Effector CD4-positive, alpha-beta T cell (primary cell): Measurements from ENCODE around the gene YPEL3.
A peak's percentile ranks its signal among the peaks of the same experiment; 100 is the strongest.
"Not testable (repeated sequence)": the region's sequence is repeated elsewhere in the genome, so short reads cannot be mapped to it uniquely, and the experiment has no call there.

Experiments
- DNase-seq: peaks from one replicate; pipeline ENCODE4 v3.0.0-alpha.2; 2020

YPEL3 gene

GRCh38 chr16:30116291-30117207, 20.5 kb upstream of the YPEL3 start:
- no peak for DNase-seq

GRCh38 chr16:30115238-30115637, 19.2 kb upstream of the YPEL3 start:
- no peak for DNase-seq

DNA sequence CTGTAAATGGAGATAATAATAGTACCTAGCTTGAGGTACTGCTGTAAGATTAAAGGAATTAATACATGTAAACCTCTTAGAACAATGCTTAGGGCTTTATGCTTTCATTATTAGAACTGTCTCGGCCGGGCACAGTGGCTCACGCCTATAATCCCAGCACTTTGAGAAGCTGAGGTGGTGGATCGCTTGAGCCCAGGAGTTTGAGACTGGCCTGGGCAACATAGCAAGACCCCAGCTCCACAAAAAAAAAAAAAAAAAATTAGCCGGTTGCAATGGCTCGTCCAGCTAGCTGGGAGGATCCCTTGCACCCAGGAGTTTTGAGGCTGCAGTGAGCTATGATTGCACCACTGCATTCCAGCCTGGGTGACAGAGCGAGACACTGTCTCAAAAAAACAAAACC, 18.8 kb upstream of the YPEL3 start:
- DNase-seq, result not testable (repeated sequence)

GRCh38 chr16:30114411-30114810, 18.4 kb upstream of the YPEL3 start:
- DNase-seq, result no peak

DNA sequence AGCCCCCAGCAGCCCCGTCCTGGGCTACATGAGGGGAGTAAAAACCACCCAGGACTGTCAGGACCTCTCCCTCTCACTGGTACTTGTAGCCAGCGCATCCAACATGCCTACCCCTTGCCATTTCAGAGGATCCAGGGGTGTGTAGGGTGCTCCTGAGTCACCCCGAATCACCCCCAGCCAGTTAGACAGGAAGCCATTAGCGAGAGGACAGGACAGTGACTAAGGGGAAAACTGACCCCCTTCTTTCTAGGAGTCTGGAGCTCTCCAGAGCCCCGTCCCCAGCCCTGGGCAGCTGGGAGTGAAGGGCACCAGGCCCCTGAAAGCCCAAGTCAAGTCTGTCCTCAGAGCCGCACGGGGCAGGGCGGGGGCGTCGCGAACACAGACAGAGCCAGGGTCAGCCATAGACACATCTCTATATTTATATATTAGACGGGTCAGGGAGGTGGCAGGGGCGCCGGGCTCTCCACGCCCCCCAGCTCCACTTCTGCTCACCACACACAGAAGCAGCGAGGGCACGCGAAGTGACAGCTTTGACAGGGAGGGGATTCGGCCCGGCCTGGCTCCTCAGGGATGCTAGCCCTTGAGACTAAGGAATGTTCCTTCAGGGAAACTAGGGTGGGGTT, 17.8 kb upstream of the YPEL3 start:
- DNase-seq, result no peak

- no peak for DNase-seq
These were observed 17.2 kb upstream of the YPEL3 start, which contains the start of gene GDPD3 for GRCh38 chr16:30113031-30113710. Gene GDPD3 (minus strand): TSS chr16:30113537. CDS start chr16:30113478, 59 bp downstream.

DNA sequence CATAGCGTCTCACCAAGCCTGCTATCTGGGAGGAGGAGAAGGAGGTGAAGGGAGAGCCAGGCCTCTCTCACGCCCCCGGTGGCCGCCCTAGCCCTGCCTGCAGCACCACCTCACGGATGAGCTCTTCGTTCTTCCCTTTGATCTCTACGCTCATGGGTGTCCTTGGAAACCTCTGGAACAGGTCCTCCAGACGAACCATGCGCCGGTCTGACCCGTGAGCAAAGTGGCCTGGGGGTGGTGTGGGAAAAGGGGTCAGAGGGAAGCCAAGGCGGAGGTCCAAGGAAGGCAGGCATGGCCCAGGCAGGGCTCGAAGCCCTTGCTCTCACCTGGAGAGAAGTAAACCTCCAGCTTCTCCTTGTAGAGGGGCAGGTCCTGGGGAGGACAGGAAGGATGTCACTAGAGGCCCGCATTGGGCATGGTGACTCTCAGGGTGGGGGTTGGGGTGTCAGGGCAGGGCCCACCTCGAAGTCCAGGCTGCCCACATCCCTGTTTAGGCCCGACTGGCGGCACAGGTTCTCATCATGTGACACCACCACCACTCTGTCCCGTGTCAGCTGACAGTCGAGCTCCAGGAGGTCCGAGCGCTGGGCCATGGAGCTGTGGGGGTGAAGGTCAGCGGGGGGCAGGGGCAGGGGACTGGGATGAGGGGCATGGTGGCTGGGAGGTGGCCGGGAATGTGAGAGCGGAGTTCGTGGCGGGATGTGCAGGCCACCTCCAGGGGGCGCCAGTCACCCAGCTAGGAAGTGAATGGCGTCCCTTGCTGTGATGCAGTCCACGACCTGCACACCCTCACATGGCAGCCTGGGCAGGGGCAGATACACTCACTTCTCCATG, 16.4 kb upstream of the YPEL3 start:
- DNase-seq, result peak; percentile 28

- no peak for DNase-seq
These were observed 14.6 kb upstream of the YPEL3 start for GRCh38 chr16:30110661-30111060.

GRCh38 chr16:30108059-30108850, 12.2 kb upstream of the YPEL3 start:
- DNase-seq, result no peak

- DNase-seq, result no peak
These were observed 8.5 kb upstream of the YPEL3 start for GRCh38 chr16:30104492-30104891.

- no peak for DNase-seq
These were observed 8.1 kb upstream of the YPEL3 start for GRCh38 chr16:30104090-30104489.

DNA sequence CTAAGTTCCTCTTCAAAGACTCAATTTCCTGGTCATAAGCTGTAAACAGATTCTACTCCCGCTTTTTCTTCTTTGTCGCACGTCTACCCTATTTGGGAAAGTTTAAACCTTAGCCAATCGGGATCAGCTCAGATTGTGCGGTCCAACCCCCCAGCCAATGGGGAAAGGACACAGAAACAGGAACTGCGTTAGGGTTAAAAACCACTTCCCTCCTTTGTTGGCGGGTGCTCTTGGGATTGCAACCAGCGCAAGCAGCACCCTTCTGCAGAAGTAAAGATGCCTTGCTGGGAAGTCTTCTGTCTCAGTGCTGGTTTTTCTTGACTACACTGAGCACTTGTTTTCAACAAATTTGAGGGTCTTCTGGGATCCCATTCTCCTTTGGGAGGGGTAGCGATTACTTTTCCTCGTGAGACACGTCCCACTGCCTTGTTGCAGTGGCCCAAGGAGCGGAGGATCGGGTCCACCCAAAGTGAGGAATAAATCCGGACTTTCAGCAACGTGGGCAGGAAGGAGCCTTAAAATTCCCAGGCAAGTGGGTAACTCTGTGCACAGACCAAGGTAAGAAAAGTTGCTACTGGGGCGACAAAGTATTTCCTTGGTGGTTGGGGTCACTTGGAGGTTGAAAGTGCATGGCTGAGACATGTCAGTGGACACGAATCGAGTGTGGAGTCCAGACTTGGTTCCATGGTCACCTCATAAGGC, 1.0 kb upstream of the YPEL3 start:
- DNase-seq, result no peak

GRCh38 chr16:30095166-30096078, 591 bp downstream of the YPEL3 start:
- no peak for DNase-seq

GRCh38 chr16:30094541-30095165, 1.4 kb downstream of the YPEL3 start:
- DNase-seq, result no peak

DNA sequence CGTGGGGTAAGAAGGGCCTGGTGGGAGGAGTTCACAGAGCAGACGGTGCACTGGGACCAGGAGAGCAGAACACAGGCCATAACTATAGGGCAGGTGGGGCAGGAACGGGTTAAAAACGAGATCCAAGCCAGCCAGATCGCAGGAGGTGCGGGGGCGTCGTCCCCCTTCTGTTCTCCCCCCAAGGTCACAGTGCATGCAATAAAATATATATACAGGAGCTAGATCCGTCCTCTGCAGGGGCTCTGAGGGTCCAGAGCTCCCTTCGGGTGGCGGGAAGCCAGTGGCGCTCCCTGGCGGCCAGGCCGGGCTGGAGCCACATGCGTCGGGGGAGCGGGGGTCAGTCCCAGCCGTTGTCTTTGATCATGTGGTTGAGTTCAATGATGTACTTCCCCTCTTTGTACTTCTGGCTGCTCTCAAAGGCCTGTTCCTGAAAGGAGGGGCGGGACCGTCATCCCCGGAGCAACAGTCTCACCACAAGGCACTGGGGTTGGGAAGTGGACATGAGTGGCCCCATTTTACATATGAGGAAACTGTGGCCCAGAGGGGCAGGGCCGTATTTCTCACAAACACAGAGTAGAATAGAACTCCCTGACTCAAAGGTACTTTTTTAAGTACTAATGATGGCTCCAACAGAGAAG, 3.5 kb downstream of the YPEL3 start:
- peak; percentile 51 for DNase-seq

- DNase-seq, result peak; percentile 91
These were observed 4.3 kb downstream of the YPEL3 start, which contains the start of gene TBX6 for GRCh38 chr16:30091474-30092372. Gene TBX6 (minus strand): TSS chr16:30091924. CDS start chr16:30091193, 731 bp downstream.

- DNase-seq, result no peak
These were observed 5.2 kb downstream of the YPEL3 start for GRCh38 chr16:30090610-30091331.
